ENCODE measurements around the gene HIRA.
"Not testable (repeated sequence)": the region's sequence is repeated elsewhere in the genome, so short reads cannot be mapped to it uniquely, and the experiment has no call there.

The HIRA gene

DNA sequence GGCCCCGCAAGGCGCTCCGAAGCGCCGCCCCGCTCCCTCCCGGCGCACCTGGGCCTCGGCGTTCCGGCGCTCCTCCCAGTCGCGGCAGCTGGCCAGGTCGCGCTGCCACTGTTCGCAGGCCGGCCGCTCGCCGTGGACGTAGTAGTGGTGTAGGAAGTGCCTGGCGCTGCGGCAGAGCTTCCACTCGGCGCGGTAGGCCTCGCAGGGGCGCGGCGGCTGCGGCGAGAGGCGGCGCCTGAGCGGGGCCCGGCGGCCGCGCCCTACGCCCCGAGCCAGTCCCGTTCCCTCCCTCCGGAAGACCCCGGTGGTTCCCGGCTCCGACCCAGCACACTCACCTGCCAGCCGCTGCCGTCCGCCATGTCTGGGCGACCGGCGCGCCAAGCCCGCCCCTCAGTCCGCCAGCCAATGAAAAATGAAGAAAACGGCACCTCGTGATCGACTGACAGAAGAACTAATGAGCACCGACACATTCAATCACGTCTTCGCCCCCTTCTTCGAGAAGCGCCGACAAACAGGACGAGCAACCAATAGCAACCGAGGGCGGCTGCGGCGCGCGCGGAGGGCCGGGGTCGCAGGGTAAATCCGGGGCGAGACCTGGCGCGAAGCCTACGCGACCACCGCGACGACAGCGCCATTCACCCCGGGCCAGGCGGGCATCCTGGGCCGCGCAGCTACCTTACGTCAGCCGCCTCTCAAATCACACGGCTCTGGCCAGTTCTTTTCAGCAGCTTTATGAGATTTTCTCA, 16.0 kb upstream of the HIRA start, which contains the start of gene C22orf39:
Gene C22orf39, minus strand, starts transcription at position 382 of the 746 bp plus-strand sequence. Its CDS starts 23 bp downstream, at position 359.
- peak within 1 kb of the TSS; percentile 88 for H3K9ac ChIP-seq (ENCODE audit: low read depth, low read length)
- peaks cover 58% of the 10 kb centered on the region for H3K36me3 ChIP-seq (ENCODE audit: insufficient read depth, low read depth, low read length)

GRCh38 chr22:19446603-19447329, 15.2 kb upstream of the HIRA start:
- Histone ChIP-seq H3K9me3 (ENCODE audit: insufficient read depth, low read depth, low read length) (no peaks in the 10 kb centered on the region), H3K9ac (ENCODE audit: low read depth, low read length) (peak overlapping the region; percentile 88), H3K36me3 (ENCODE audit: insufficient read depth, low read depth, low read length) (peaks cover 50% of the 10 kb centered on the region), H3K4me1 (ENCODE audit: insufficient read depth, low read length) (peaks cover 2% of the 10 kb centered on the region; the same call in 1 of the 2 replicates), H3K27ac (ENCODE audit: low read length) (no peak overlapping the region), H3K27me3 (ENCODE audit: insufficient read depth, low read length) (peaks cover 10% of the 10 kb centered on the region), H3K4me3 (ENCODE audit: low read length) (peak overlapping the region; percentile 87)

More for the DNA sequence above, 16.0 kb upstream of the HIRA start, which contains the start of gene C22orf39:
- peaks cover 2% of the 10 kb centered on the region; the same call in 1 of the 2 replicates for H3K4me1 ChIP-seq (ENCODE audit: insufficient read depth, low read length)
- peak within 1 kb of the TSS; percentile 24 for H3K27ac ChIP-seq (ENCODE audit: low read length)
- peak within 1 kb of the TSS; percentile 87 for H3K4me3 ChIP-seq (ENCODE audit: low read length)
- H3K9me3 ChIP-seq (ENCODE audit: insufficient read depth, low read depth, low read length), result no peaks in the 10 kb centered on the region
- H3K27me3 ChIP-seq (ENCODE audit: insufficient read depth, low read length), result peaks cover 10% of the 10 kb centered on the region

DNA sequence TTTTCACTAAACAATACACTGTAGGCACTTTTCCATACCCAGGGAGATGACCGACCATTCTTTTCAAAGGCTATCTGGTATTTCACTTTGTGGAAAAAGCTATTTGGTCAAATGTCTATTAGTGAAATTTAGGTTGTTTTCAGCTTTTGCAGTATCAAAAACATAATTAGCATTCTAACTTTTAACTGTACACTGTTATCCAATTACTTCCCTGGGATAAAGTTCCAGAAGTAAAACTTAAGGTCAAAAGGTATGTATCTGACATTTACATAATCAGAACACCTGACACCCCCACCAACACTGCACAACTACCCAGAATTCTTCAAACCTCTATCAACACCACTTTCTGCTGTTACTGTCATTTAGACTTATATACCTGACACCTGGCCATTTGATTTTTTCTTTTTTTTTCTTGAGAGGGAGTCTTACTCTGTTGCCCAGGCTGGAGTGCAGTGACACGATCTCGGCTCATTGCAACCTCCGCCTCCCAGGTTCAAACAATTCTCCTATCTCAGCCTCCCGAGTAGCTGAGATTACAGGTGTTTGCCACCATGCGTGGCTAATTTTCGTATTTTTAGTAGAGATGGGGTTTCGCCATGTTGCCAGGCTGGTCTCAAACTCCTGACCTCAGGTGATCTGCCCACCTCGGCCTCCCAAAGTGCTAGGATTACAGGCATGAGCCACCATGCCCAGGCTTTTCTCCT, 13.9 kb upstream of the HIRA start:
- H3K27ac ChIP-seq (ENCODE audit: low read length); H3K9me3 ChIP-seq (ENCODE audit: insufficient read depth, low read depth, low read length); H3K4me1 ChIP-seq (ENCODE audit: insufficient read depth, low read length); H3K9ac ChIP-seq (ENCODE audit: low read depth, low read length); H3K4me3 ChIP-seq (ENCODE audit: low read length): not testable (repeated sequence)
- peaks cover 37% of the 10 kb centered on the region for H3K36me3 ChIP-seq (ENCODE audit: insufficient read depth, low read depth, low read length)
- H3K27me3 ChIP-seq (ENCODE audit: insufficient read depth, low read length), result peaks cover 10% of the 10 kb centered on the region

- H3K9ac ChIP-seq (ENCODE audit: low read depth, low read length), result no peak overlapping the region
- H3K27me3 ChIP-seq (ENCODE audit: insufficient read depth, low read length), result peaks cover 10% of the 10 kb centered on the region
- H3K4me1 ChIP-seq (ENCODE audit: insufficient read depth, low read length), result peaks cover 2% of the 10 kb centered on the region; the same call in 1 of the 2 replicates
- H3K27ac ChIP-seq (ENCODE audit: low read length), result no peak overlapping the region
- no peak overlapping the region for H3K4me3 ChIP-seq (ENCODE audit: low read length)
- H3K9me3 ChIP-seq (ENCODE audit: insufficient read depth, low read depth, low read length), result no peaks in the 10 kb centered on the region
- peaks cover 25% of the 10 kb centered on the region for H3K36me3 ChIP-seq (ENCODE audit: insufficient read depth, low read depth, low read length)
Measured at GRCh38 chr22:19443544-19444211, 12.1 kb upstream of the HIRA start.

DNA sequence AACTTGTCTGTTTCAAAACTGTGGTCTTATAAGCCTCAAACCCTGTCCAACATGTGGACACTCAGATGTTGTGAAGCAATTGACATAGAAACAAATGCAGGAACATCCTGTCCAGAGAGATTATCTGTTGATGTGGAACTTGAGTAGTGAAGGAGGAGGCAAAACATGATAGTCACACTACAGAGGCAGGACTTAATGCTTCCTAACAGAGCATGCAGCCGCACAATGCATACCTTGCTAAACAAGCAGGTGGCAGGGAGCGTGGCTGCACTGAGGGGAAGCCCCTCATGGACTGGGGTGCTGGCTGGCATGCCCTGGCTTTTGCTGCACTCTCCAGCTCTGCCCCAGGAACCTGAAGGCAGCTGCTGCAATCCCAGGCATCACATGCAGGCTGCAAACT, 10.6 kb upstream of the HIRA start:
- Histone ChIP-seq H3K4me1 (ENCODE audit: insufficient read depth, low read length) (no peaks in the 10 kb centered on the region; the same call in 1 of the 2 replicates), H3K9me3 (ENCODE audit: insufficient read depth, low read depth, low read length) (no peaks in the 10 kb centered on the region), H3K36me3 (ENCODE audit: insufficient read depth, low read depth, low read length) (peaks cover 25% of the 10 kb centered on the region), H3K27me3 (ENCODE audit: insufficient read depth, low read length) (peaks cover 10% of the 10 kb centered on the region), H3K4me3 (ENCODE audit: low read length) (no peak overlapping the region), H3K27ac (ENCODE audit: low read length) (no peak overlapping the region), H3K9ac (ENCODE audit: low read depth, low read length) (no peak overlapping the region)

DNA sequence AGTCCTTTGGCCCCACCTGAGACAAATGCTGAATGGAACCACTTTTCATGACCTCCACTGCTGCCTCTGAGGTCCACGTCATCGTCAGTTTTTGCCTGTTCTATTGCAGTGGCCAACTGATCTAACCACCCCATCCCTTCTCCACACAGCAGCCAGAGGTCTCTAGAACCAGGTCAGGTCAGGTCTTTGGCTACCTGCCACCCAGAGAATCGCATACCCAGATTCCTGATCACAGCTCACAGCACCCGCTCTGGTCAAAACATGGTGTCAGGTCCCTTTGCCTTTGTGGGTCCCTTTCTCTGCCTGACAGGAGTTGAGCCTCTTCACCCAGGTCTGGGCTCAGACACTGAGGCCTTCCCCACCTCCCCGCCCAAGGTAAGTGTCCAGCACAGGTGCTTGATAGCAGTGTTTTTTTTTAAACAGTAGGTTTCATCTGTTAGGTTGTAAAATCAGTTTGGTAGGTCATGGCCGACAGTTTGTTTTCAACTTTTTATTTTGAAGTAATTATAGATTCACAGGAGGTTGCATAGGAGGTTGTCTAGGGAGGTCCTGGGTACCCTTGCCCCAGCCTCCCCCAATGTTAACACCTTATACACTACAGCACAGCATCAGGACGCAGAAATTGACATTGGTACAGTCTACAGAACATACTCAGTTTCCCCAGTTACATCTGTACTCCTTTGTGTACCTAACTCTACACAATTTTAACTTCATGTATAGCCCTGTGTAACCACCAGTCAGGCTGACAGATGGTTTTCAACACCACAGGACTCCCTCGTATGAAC, 9.1 kb upstream of the HIRA start:
- H3K36me3 ChIP-seq (ENCODE audit: insufficient read depth, low read depth, low read length), result peaks cover 32% of the 10 kb centered on the region
- no peak overlapping the region for H3K4me3 ChIP-seq (ENCODE audit: low read length)
- no peaks in the 10 kb centered on the region for H3K27me3 ChIP-seq (ENCODE audit: insufficient read depth, low read length)
- H3K9ac ChIP-seq (ENCODE audit: low read depth, low read length), result no peak overlapping the region
- no peaks in the 10 kb centered on the region for H3K4me1 ChIP-seq (ENCODE audit: insufficient read depth, low read length)
- no peaks in the 10 kb centered on the region for H3K9me3 ChIP-seq (ENCODE audit: insufficient read depth, low read depth, low read length)
- no peak overlapping the region for H3K27ac ChIP-seq (ENCODE audit: low read length)

- Histone ChIP-seq H3K27ac (ENCODE audit: low read length) (no peak overlapping the region), H3K4me1 (ENCODE audit: insufficient read depth, low read length) (no peaks in the 10 kb centered on the region), H3K36me3 (ENCODE audit: insufficient read depth, low read depth, low read length) (peaks cover 23% of the 10 kb centered on the region), H3K4me3 (ENCODE audit: low read length) (no peak overlapping the region), H3K27me3 (ENCODE audit: insufficient read depth, low read length) (no peaks in the 10 kb centered on the region), H3K9me3 (ENCODE audit: insufficient read depth, low read depth, low read length) (no peaks in the 10 kb centered on the region), H3K9ac (ENCODE audit: low read depth, low read length) (no peak overlapping the region)
Measured at GRCh38 chr22:19438298-19438697, 6.8 kb upstream of the HIRA start.

GRCh38 chr22:19436444-19437161, 5.1 kb upstream of the HIRA start:
- H3K9me3 ChIP-seq (ENCODE audit: insufficient read depth, low read depth, low read length); H3K27ac ChIP-seq (ENCODE audit: low read length); H3K4me1 ChIP-seq (ENCODE audit: insufficient read depth, low read length); H3K4me3 ChIP-seq (ENCODE audit: low read length); H3K27me3 ChIP-seq (ENCODE audit: insufficient read depth, low read length); H3K9ac ChIP-seq (ENCODE audit: low read depth, low read length): not testable (repeated sequence)
- H3K36me3 ChIP-seq (ENCODE audit: insufficient read depth, low read depth, low read length), result peaks cover 20% of the 10 kb centered on the region; the same call in 1 of the 2 replicates

DNA sequence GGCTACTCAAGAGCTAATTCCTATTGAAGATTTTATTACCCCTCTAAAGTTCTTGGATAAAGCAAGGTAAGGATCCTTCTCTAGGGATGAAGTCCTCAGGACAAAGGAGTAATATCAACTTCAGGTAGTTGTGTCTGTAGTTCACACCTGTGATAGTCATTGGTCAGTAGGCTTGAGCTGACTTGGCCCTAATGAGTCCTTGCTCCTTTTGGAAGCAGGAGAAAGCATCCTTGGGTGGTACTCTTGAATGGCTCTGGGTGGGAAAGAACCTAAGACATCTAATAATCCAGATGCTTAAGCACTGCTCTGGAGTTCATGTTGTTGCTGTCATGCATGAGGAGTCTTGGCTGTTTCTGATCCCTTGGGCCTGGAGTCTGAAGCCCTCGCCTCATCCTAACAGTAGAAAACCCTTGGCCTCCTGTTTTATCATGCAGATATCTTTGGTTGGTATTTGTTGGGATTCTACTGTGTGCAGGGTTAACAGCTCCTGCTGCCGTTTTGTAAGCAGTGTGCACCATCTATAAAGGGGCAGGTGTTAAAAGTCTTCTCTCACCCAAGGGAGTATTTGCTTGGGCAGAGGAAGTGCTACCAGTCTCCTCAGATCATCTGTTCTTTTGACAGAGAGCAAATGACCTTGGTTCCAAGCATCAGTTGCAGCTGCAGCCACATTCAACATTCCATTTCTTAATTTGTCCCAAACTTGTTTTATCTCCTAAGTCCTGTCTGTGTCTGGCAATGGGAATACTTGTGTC, 3.5 kb upstream of the HIRA start:
- H3K9me3 ChIP-seq (ENCODE audit: insufficient read depth, low read depth, low read length), result no peaks in the 10 kb centered on the region
- H3K9ac ChIP-seq (ENCODE audit: low read depth, low read length), result no peak overlapping the region
- peaks cover 4% of the 10 kb centered on the region; the same call in 1 of the 2 replicates for H3K4me1 ChIP-seq (ENCODE audit: insufficient read depth, low read length)

GRCh38 chr22:19434401-19434800, 2.9 kb upstream of the HIRA start:
- Histone ChIP-seq H3K9ac (ENCODE audit: low read depth, low read length) (no peak overlapping the region), H3K36me3 (ENCODE audit: insufficient read depth, low read depth, low read length) (peaks cover 23% of the 10 kb centered on the region; the same call in 1 of the 2 replicates), H3K27me3 (ENCODE audit: insufficient read depth, low read length) (no peaks in the 10 kb centered on the region), H3K4me1 (ENCODE audit: insufficient read depth, low read length) (peaks cover 8% of the 10 kb centered on the region; the same call in 1 of the 2 replicates), H3K4me3 (ENCODE audit: low read length) (no peak overlapping the region), H3K9me3 (ENCODE audit: insufficient read depth, low read depth, low read length) (no peaks in the 10 kb centered on the region), H3K27ac (ENCODE audit: low read length) (no peak overlapping the region)

More for the DNA sequence above, 3.5 kb upstream of the HIRA start:
- Histone ChIP-seq H3K4me3 (ENCODE audit: low read length) (no peak overlapping the region), H3K27ac (ENCODE audit: low read length) (no peak overlapping the region), H3K36me3 (ENCODE audit: insufficient read depth, low read depth, low read length) (peaks cover 21% of the 10 kb centered on the region; the same call in 1 of the 2 replicates), H3K27me3 (ENCODE audit: insufficient read depth, low read length) (no peaks in the 10 kb centered on the region)

Measured in iPS-20b (cell line).